Measurements from ENCODE around the gene LRRC38. TPM values are rescaled to one million over a fixed set of nuclear protein-coding genes. Genes with fewer than 3 reads are reported as not detected.

The LRRC38 gene
- total RNA-seq, 2 donors from 2014 or later: not detected

DNA sequence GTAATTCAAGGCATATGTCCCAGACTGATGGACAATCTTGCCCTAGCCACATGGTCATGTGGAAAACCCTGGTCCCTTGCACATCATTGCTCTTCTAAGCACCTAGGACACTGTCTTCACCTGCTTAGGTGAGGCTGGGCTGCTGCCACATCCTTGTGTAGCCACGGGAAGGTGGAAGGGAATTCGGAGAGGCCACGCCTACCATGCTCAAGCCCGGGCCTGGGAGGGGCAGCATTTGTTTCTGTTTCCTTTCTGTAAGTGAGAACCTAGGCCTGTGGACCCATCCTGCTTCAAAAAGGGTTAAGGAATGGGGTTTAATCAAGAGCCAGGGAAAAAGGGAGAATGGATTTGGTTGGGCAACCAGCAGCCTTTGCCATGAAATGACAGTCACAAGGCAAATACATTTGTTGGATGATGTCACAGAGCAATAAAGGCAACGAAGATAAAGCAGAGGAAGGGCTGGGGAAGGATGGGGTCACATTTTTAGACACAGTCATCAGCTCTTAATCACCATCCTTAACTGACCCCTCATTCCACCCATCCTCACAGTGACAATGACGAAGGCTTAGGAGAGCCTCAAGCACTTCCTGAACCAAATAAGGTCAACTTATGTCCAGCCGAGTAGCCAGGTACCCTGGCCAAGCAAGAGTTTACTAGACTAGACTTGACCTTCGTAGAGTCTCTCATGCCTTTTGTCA, 10.1 kb upstream of the LRRC38 start:
- DNase-seq (ENCODE audit: low spot score): no peak
- intact Hi-C loops (cut with DNase I): no loop called here

DNA sequence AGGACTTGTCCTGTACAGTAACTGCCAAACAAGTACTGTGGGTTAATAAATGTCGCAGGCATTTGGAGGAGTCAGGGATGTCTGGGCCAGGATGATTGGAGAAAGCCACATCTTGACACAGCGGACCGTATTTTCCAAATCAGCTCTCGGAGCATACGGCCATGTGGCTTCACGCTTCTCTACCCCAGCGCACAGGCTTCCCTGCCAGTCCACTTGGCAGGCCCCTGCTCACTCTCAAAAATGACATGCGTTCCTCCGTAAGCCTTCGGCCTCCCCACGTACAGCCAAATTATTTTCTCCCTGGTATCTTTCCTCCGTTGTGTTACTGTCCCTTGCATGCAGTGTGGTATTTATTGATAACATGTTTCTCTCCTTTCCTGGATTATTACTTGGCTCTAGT, 7.2 kb upstream of the LRRC38 start:
- intact Hi-C loops (cut with DNase I): no loop called here
- no peak for DNase-seq (ENCODE audit: low spot score)

DNA sequence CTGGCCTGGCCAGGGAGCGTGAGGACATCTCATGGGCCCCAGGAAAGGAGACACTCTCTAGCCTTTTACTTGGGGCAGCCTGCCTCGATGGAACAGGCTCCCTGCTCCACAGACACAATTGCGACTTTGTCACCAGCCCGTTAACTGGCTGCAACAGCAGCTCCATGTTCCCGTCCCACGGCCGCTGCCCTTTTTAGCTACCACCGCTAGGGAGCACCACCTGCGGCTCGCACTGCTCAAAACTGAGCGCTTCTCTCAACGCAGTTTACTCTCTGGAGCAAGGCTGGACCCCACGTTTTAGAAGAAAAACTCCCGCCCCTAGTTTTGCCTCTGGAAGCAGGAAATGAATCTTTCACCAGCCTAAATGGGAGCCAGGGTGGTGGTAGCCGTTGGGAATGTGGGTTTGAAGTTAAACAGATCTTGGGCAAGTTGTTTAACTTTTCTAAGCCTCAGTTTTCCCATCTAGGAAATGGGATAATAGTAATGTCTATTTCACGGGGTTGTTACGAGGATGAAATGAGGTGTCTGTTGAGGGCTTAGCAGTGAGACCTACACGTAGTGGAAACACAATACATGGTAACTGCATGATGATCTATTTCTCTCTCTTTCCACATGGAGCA, 3.5 kb upstream of the LRRC38 start:
- intact Hi-C loops (cut with DNase I): loop anchor here in 1 of 2 donors (2.0 kb wide), 1 partner anchor 53 kb away; no protein-coding TSS in a partner anchor
- DNase-seq (ENCODE audit: low spot score): no peak

DNA sequence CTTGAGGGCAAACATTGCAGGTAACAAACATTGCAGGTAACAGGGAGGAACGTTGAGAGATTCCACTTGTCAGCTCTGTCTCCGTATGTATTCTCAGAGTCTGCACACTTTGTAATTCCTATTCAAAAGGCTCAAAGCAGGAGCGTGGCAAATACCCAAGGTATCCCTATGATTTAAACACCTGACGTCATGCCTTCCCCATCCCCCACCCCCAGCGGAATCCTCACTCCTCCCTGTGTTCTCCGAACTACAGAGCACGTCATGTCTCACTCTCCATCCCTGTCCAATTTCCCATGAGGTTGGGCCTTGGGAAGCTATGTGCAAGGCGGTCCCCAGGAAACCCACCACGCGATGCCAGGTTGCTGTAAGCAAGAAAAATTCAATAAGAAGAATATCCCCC, 2.8 kb upstream of the LRRC38 start:
- intact Hi-C loops (cut with DNase I): loop anchor here in 1 of 2 donors (2.0 kb wide), 1 partner anchor 52 kb away; no protein-coding TSS in a partner anchor
- DNase-seq (ENCODE audit: low spot score): no peak

DNA sequence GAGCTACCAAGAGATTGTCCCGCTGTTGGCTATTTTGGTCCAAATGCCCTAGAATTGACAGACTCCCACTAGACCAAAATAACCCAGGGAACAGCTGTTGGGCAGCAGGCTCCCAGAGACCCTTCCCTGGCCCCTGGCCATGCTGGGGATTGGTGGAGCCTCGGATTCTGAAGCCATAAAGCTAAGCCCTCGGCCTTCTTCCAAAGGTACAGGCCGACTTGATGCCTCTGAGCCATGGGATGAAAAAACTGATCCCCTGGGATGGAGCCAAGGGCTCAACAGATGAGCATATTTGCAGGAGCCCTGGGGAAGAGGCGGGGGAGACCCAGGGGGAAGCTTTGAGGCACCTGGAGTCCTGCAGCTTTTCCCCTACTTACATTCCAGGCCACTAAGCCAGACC, 1.0 kb upstream of the LRRC38 start:
- no peak for DNase-seq (ENCODE audit: low spot score)
- intact Hi-C loops (cut with DNase I): no loop called here

DNA sequence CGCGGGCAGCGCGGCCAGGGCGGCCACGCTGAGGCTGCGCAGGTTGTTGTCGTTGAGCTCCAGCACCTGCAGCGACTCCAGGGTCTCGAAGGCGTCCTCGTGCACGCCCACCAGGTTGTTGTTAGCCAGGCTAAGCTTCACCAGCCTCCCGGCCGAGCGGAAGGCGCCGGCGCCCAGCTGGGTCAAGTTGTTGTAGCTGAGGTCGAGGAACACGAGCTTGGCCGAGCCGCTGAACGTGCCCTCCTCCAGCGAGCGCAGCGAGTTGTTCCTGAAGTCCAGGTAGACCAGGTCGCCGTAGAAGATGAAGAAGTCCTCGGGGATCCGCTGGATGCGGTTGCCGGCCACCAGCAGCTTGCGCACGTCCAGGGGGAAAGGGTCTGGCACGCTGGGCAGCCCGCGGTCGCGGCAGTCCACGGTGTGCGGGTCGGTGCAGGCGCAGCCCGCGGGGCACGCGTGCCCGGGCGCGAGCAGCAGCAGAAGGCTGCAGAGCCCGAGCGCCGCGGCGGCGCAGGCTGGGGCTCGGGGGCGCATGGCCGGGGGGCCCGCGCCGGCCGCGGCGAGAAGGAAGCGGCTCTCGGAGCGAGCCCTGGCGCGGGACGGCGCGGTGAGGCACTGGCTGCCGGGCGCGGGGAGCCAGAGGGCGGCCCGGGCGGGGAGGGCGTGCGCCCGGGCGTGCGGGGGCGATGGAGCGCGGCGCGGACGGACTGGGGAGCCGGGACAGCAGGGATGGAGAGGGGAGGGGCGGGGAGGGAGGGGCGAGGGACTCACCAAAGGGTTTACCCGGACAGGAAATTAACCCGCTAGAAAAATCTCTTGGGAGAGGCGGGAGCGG, 524 bp downstream of the LRRC38 start:
- intact Hi-C loops (cut with DNase I): no loop called here

DNA sequence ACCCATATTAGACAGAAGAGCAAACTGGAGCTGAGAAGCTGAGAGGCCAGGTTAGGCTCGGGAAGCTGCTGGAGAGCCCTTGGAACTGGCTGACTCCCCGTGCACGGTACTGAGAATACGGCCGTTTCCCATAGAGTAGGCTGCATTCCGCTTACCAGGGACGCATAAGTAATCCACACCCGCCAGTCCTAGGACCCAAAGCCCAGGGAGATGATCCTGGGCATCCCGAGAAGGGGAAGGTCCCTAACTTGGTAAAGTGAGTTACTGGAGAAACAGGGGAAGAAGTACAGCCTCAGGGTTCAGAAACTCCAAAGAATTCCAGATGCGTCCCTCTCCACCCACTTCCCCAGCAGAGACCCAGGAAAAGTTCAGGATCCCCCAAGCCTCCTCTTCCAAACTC, 1.3 kb downstream of the LRRC38 start:
- intact Hi-C loops (cut with DNase I): no loop called here

More for the DNA sequence above, 524 bp downstream of the LRRC38 start:
- DNase-seq (ENCODE audit: low spot score): no peak

DNA sequence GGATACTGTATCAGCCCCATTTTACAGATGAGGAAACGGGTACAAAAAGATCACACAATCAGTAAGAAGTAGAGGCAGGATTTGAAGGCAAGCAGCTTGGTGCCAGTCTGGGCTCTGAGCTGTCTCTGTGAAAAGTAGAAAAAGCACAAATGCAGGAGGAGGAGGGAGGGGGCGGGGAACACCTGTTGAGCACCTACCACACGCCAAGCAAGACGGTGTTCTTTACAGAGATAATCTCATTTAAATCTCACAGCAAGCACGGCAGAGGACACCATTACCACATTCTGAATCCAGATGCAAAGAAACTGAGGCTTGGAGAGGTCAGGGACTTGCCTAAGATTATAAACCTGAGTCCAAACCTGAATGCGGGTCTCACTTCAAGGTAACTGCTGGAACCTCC, 3.3 kb downstream of the LRRC38 start:
- intact Hi-C loops (cut with DNase I): no loop called here
- no peak for DNase-seq (ENCODE audit: low spot score)

More for the DNA sequence above, 1.3 kb downstream of the LRRC38 start:
- no peak for DNase-seq (ENCODE audit: low spot score)

DNA sequence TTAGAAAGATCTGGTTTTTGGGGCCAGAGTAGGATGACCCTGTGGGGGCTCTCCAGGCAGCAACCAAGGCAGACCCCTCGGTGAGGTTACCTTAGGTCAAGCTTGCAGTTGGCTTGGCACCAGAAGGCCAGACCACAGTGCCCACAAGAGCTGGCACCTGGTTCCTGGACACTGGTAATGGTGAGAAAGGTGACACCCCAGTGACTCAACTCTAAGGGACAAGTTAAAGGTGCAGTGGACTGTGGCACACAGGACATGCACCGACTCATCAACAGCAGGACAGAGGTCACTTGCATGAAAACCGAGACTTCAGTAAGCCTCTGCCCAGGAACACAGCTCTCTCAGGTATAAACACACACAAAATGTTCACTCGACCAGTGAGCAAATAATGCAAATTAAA, 6.7 kb downstream of the LRRC38 start:
- intact Hi-C loops (cut with DNase I): no loop called here
- no peak for DNase-seq (ENCODE audit: low spot score)

DNA sequence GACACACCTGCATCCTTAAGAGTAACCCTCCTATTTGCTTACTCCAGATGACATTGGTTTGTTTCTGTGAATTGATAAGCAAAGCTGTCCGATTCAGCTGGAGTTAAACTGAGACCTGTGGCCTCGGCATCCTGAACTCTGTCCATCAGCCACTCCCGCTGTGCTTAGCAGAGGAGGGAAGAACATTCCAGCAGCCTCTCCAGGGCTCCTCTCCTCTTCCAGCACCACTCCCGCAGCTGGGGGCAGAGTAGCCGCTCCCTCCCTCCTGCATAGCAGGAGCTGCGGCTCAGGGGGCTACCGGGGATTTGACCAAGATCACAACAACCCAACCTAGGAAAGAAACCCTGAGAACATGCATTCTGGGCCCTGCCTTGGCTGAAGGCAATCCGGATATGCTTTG, 8.8 kb downstream of the LRRC38 start:
- intact Hi-C loops (cut with DNase I): no loop called here
- DNase-seq (ENCODE audit: low spot score): no peak

DNA sequence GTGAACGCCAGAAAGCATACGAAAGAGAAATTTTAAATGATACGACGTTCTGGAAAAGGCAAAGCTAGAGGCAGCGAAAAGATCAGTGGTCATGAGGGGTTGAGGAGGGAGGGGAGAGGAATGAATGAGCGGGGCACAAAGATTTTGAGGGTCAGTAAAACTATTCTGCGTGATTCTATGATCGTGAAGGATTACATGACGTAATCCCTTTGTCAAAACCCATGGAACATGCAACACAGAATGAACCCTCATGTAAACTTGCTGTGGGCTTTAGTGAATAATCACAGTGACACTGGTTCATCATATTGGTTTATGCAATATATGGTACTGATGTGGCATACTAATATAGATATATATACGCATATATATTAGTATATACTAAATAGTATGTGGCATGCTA, 13.0 kb downstream of the LRRC38 start:
- no peak for DNase-seq (ENCODE audit: low spot score)
- intact Hi-C loops (cut with DNase I): no loop called here

DNA sequence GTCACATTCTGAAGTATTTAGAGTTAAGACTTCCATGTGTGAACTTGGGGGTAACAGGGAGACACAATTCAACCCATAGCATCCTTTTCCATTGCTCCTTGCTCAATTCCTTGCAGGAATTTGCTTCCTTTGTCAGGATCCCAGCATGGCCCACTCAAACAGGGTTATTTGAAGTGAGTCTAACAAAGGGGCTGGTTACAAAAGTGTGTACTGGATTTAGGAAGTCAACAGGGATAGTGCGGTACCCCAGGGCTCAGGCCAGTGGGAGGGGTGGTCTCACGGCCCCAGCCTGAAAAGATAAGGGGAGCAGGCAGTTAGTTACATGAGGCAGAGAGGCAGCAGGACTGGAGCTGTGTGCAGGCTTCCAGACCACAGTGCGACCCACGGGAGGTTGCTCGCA, 14.4 kb downstream of the LRRC38 start:
- intact Hi-C loops (cut with DNase I): no loop called here
- DNase-seq (ENCODE audit: low spot score): no peak

DNA sequence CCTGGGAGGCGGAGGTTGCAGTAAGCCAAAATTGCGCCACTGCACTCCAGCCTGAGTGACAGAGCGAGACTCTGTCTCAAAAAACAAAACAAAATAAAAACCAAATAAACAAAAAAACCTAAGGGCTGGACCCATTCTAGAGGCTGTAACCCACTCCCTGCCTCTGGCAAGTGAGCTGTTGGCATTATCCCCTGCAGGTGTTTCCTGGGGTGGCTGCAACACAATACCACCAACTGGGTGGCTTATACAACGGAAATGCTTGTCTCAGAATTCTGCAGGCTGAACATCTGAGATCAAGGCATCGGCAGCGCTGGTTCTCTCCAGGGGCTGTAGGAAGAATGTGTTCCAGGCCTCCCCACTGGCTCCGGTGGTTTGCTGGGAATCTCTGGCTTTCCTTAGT, 15.2 kb downstream of the LRRC38 start:
- no peak for DNase-seq (ENCODE audit: low spot score)
- intact Hi-C loops (cut with DNase I): no loop called here

DNA sequence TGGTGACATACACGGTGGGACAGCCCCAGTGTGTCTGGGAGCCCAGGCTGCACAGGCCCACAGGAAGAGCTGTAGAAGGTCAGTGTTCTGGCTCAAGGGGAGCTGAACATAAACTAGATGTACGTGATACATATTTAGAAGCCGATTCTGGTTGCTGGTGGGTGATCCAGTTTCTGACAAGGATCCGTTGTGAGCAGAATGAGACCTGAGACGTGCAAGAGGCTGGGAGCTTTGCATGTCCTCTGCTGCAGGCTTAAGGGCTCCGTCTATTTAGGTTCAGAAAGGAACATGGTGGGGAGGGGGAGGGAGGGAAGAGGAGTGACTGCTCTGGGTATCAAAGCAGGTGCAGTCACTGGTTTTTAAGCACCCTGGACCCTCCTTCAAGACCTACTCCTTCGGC, 18.6 kb downstream of the LRRC38 start:
- intact Hi-C loops (cut with DNase I): no loop called here
- no peak for DNase-seq (ENCODE audit: low spot score)

DNA sequence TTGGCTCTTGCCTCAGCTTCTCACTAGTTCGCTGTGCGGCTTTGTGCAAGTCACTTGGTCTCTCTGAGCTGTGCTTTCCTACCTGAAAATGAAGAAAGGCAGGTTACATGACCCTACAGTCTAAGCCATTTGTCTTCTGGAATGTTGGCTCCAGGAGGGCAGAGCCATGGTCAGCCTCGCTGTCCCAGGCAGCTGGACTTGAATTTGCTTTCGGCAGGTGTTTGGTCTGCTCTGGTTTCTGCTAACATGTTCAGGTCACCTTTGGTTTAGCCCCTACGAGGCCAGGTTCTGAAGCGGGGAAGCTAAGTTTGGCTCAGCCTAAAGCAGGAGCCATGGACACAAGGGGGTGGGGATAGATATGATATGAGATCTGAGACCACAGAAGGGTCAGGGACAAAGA, 19.1 kb downstream of the LRRC38 start:
- intact Hi-C loops (cut with DNase I): no loop called here
- no peak for DNase-seq (ENCODE audit: low spot score)

DNA sequence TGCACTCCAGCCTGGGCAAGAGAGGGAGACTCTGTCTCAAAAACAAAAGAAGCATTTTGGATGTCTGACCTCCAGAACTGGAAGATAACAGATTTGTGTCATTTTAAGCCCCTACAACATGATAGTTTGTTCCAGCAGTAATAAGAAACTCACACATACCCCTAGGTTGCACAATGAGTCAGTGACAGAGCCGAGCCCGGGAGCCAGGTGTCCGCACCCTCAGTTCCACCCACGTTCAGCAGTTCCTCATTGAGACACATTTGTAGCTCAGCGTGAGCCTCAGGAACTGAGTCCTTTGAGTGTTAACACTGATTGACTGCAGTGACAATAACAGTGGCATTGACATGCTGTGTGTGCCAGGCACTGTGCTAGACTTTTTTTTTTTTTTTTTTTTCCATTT, 19.8 kb downstream of the LRRC38 start:
- intact Hi-C loops (cut with DNase I): no loop called here

DNA sequence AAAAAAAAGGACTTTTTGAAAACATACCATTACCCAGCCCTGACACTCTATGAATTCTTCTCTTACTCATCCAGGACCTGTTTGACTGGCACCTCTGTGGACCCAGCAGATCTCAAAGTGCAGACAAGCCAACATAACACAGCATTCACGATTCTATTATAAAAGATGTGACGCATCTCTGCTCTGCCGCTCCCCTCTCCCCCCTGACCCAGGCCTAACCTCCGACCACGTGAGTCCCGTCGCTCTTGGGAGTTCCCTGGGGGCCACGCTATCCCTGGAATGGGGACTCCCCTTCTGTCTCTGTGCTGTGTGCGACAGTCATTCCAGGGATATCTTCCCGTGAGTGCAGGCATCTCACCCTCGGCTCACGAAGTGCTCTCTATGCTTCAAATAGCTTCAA, 21.1 kb downstream of the LRRC38 start:
- intact Hi-C loops (cut with DNase I): no loop called here
- no peak for DNase-seq (ENCODE audit: low spot score)

More for the DNA sequence above, 19.8 kb downstream of the LRRC38 start:
- DNase-seq (ENCODE audit: low spot score): no peak

DNA sequence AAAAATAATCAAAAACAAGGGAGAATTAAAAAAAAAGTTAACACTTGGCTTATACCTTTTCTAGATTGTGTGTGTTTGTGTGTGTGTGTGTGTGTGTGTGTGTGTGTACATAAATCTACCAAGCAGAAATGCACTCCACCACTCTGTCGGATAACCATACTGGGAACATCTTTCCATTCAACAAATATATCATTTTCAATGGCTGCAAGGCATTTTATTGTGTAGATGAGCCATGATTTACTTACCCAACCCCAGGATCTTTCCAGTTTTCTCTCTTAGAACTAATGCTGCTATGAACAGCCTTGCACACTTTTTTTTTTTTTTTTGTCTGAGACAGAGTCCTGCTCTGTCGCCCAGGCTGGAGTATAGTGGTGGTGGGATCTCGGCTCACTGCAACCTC, 25.8 kb downstream of the LRRC38 start:
- intact Hi-C loops (cut with DNase I): no loop called here

DNA sequence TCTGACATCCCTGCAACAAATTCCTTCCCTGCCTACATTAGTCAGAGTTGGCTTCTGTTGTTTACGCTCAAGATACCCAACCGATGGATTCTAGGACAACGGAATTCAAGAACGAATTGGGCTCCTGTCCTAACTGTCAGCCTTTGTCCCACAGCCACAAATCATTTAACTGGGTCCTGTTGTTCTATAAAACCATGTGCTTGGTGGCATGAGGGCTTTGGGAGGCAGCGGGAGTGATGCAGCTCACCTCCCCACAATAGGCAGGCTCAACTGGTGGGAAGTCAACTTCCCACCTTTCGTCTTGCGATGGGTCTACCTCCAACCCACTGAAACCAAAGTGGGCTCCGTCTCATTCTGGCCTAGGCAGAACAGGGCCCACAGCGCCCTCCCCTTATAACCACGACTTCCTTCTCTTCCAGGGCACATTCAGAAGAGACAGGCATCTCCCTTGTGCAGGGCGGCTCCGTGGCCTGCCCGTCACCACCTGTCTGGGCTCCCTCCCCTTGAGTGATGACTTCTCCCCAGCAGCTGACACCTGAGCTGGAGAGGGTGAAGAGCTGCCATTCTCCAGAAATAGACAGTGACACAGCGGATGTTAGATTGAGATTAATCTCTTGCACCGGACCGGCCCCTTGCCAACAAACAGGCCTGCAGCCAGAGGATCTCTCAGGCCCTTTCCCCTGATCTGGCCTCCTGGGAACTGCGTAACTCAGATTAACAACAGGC, 26.5 kb downstream of the LRRC38 start:
- no peak for DNase-seq (ENCODE audit: low spot score)
- intact Hi-C loops (cut with DNase I): no loop called here

More for the DNA sequence above, 25.8 kb downstream of the LRRC38 start:
- no peak for DNase-seq (ENCODE audit: low spot score)

DNA sequence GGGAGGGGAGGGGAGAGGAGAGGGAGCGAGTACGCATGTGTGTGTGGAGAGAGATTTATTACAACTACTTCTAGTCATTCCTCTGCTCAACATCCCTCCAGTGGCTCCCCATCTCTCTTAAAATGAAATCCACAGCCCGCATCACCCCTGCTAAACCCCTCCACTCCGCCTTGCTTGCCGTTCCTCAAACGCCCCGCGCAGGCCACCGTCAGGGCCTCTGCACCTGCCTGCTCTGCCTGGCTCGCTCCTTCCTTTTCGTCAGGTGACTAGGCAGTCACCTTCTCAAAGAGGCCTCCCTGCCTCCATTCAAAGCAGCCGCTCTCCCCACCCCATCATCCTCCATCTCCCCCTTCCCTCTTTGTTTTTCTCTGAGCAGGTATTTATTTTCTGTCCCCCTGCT, 29.9 kb downstream of the LRRC38 start:
- intact Hi-C loops (cut with DNase I): no loop called here

More for the DNA sequence above, 29.9 kb downstream of the LRRC38 start:
- DNase-seq (ENCODE audit: low spot score): no peak

Measured in posterior vena cava (tissue), 2 donors.